ENCODE measurements around the gene CSKMT.

DNA sequence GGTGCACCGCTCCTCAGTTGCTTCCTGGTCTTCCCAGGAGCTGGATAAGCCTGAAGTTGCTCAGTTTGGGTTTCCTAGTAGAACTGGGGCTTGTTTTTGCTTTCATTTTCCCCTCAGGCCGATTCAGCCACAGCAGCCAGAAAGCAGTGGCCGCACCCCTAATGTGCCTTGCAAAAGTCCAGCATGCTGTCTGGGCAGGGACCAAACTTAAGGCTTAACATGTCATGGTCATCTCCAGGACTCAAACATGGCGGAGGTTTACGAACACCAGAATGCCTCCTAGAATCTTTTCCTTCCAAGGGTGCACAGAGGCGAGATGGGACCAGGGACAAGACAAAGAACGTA, 44.9 kb downstream of the CSKMT start:
- TF ChIP-seq, protein P1, sequence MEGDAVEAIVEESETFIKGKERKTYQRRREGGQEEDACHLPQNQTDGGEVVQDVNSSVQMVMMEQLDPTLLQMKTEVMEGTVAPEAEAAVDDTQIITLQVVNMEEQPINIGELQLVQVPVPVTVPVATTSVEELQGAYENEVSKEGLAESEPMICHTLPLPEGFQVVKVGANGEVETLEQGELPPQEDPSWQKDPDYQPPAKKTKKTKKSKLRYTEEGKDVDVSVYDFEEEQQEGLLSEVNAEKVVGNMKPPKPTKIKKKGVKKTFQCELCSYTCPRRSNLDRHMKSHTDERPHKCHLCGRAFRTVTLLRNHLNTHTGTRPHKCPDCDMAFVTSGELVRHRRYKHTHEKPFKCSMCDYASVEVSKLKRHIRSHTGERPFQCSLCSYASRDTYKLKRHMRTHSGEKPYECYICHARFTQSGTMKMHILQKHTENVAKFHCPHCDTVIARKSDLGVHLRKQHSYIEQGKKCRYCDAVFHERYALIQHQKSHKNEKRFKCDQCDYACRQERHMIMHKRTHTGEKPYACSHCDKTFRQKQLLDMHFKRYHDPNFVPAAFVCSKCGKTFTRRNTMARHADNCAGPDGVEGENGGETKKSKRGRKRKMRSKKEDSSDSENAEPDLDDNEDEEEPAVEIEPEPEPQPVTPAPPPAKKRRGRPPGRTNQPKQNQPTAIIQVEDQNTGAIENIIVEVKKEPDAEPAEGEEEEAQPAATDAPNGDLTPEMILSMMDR (conservative IDR thresholded peaks at IDR 0.05 in 1 of 2, IDR thresholded peaks at IDR 0.05 in 1 of 2; ENCODE audit: extremely low read depth in 1 of 2, insufficient read depth in 1 of 2, low read depth in 1 of 2, low read length in 2 of 2), result no peak
- no peak for TF ChIP-seq EZH2 (IDR thresholded peaks at IDR 0.05; ENCODE audit: borderline replicate concordance, low read length)

Measured in mammary epithelial cell (primary cell).